Karpas-422 (cell line): ENCODE measurements around the gene FOXN4. TPM values are rescaled to one million over a fixed set of nuclear protein-coding genes. Genes with fewer than 3 reads are reported as not detected.

ENCODE experiments used
- DNase-seq: peaks from one replicate; pipeline ENCODE4 v3.0.0-alpha.2; 2015
- H2AFZ ChIP-seq: fragments of 200-600 bp; sonication (generic); 2 replicates; pipeline ENCODE4 v1.6.1; 2014; ENCODE audit warnings: antibody characterized with exemption, low read length, mixed read lengths
- H3K27ac ChIP-seq: fragments of 200-600 bp; sonication (generic); 2 replicates; pipeline ENCODE4 v1.5.1; 2014; ENCODE audit warnings: mild to moderate bottlenecking, low read length, moderate library complexity
- H3K27me3 ChIP-seq: fragments of 200-600 bp; sonication (generic); 2 replicates; pipeline ENCODE4 v1.6.1; 2014; ENCODE audit warnings: low read length, mixed read lengths
- H3K36me3 ChIP-seq: fragments of 200-600 bp; sonication (generic); 2 replicates; pipeline ENCODE4 v1.6.1; 2014; ENCODE audit warnings: low read length, mixed read lengths; ENCODE audit not compliant: insufficient read depth
- H3K4me1 ChIP-seq: fragments of 200-600 bp; sonication (generic); 2 replicates; pipeline ENCODE4 v1.6.1; 2014; ENCODE audit warnings: mild to moderate bottlenecking, low read length, mixed read lengths
- H3K4me2 ChIP-seq: fragments of 200-600 bp; sonication (generic); 2 replicates; pipeline ENCODE4 v1.6.1; 2014; ENCODE audit warnings: low read length, low read depth, mild to moderate bottlenecking; ENCODE audit not compliant: poor library complexity, severe bottlenecking
- H3K4me3 ChIP-seq: fragments of 200-600 bp; sonication (generic); 2 replicates; pipeline ENCODE4 v1.5.1; 2014; ENCODE audit warnings: mild to moderate bottlenecking, antibody characterized with exemption, low read length, mixed read lengths
- H3K79me2 ChIP-seq: fragments of 200-600 bp; sonication (generic); 2 replicates; pipeline ENCODE4 v1.6.1; 2014; ENCODE audit warnings: mild to moderate bottlenecking, low read length, mixed read lengths
- H3K9ac ChIP-seq: fragments of 200-600 bp; sonication (generic); 2 replicates; pipeline ENCODE4 v1.6.0; 2014; ENCODE audit warnings: low read length
- H3K9me2 ChIP-seq: fragments of 200-600 bp; sonication (generic), shearing (Covaris generic); replicated peaks from 2 replicates; pipeline ENCODE4 v1.6.0; 2014; ENCODE audit warnings: mild to moderate bottlenecking, low read length, moderate library complexity; ENCODE audit not compliant: insufficient read depth
- H3K9me3 ChIP-seq: fragments of 300-700, 200-600 bp; sonication (generic); 2 replicates; pipeline ENCODE4 v1.6.1; 2014; ENCODE audit warnings: low read length, mixed read lengths
- H4K20me1 ChIP-seq: fragments of 200-600 bp; sonication (generic); 2 replicates; pipeline ENCODE4 v1.6.1; 2014; ENCODE audit warnings: mild to moderate bottlenecking, antibody characterized with exemption, low read length, low read depth; ENCODE audit not compliant: insufficient read depth
- total RNA-seq: library from RNA; depleted of rRNA; stranded (reverse); fragments of >200 nt; shearing (Covaris generic); gene quantifications from 2 replicates; pipeline ENCODE4 v1.2.3, GENCODE V29; 2014; ENCODE audit warnings: low replicate concordance

Gene FOXN4
- total RNA-seq, 1 experiment from 2014 or later: not detected

- Histone ChIP-seq H3K9ac (no peak overlapping the region), H3K36me3 (no peaks in the 10 kb centered on the region), H3K79me2 (no peaks in the 10 kb centered on the region), H3K27ac (no peak overlapping the region), H2AFZ (no peak overlapping the region), H3K4me1 (no peaks in the 10 kb centered on the region), H3K4me3 (no peak overlapping the region), H3K27me3 (no peaks in the 10 kb centered on the region), H4K20me1 (no peaks in the 10 kb centered on the region), H3K9me3 (no peaks in the 10 kb centered on the region), H3K9me2 (no peaks in the 10 kb centered on the region), H3K4me2 (no peak overlapping the region)
- no peak for DNase-seq
Measured at GRCh38 chr12:109299849-109300248, 9.2 kb downstream of the FOXN4 start.

GRCh38 chr12:109296431-109296830 lies 12.7 kb downstream of the FOXN4 start:
- Histone ChIP-seq H3K9me3 (no peaks in the 10 kb centered on the region), H3K27me3 (no peaks in the 10 kb centered on the region)

GRCh38 chr12:109295764-109296425 lies 13.2 kb downstream of the FOXN4 start:
- Histone ChIP-seq H2AFZ (no peak overlapping the region), H3K4me2 (no peak overlapping the region), H3K27me3 (no peaks in the 10 kb centered on the region), H3K4me3 (no peak overlapping the region), H3K9me2 (no peaks in the 10 kb centered on the region), H4K20me1 (no peaks in the 10 kb centered on the region), H3K9me3 (no peaks in the 10 kb centered on the region), H3K9ac (no peak overlapping the region), H3K4me1 (no peaks in the 10 kb centered on the region), H3K79me2 (no peaks in the 10 kb centered on the region), H3K27ac (no peak overlapping the region), H3K36me3 (no peaks in the 10 kb centered on the region)
- no peak for DNase-seq

More at GRCh38 chr12:109296431-109296830, 12.7 kb downstream of the FOXN4 start:
- H3K79me2 ChIP-seq: no peaks in the 10 kb centered on the region
- no peaks in the 10 kb centered on the region for H3K36me3 ChIP-seq
- H3K4me1 ChIP-seq: no peaks in the 10 kb centered on the region
- H3K27ac ChIP-seq: no peak overlapping the region
- no peak overlapping the region for H3K4me3 ChIP-seq
- H3K9me2 ChIP-seq: no peaks in the 10 kb centered on the region
- H3K4me2 ChIP-seq: no peak overlapping the region
- no peak for DNase-seq
- no peak overlapping the region for H3K9ac ChIP-seq
- H2AFZ ChIP-seq: no peak overlapping the region
- no peaks in the 10 kb centered on the region for H4K20me1 ChIP-seq

- H3K4me2 ChIP-seq: no peak overlapping the region
- H3K9me2 ChIP-seq: no peaks in the 10 kb centered on the region
- H4K20me1 ChIP-seq: no peaks in the 10 kb centered on the region
- no peak overlapping the region for H3K4me3 ChIP-seq
- no peaks in the 10 kb centered on the region for H3K36me3 ChIP-seq
- H3K27ac ChIP-seq: no peak overlapping the region
- no peaks in the 10 kb centered on the region for H3K79me2 ChIP-seq
- H3K9ac ChIP-seq: no peak overlapping the region
- H3K4me1 ChIP-seq: no peaks in the 10 kb centered on the region
- no peaks in the 10 kb centered on the region for H3K27me3 ChIP-seq
- no peak for DNase-seq
- H2AFZ ChIP-seq: no peak overlapping the region
- no peaks in the 10 kb centered on the region for H3K9me3 ChIP-seq
Measured at GRCh38 chr12:109294286-109294796, 14.7 kb downstream of the FOXN4 start.

GRCh38 chr12:109293106-109293505 lies 16.0 kb downstream of the FOXN4 start:
- Histone ChIP-seq H3K4me1 (no peaks in the 10 kb centered on the region), H3K4me2 (no peak overlapping the region), H2AFZ (no peak overlapping the region), H3K4me3 (no peak overlapping the region), H3K9ac (no peak overlapping the region), H3K27me3 (no peaks in the 10 kb centered on the region), H3K27ac (no peak overlapping the region), H4K20me1 (no peaks in the 10 kb centered on the region), H3K36me3 (no peaks in the 10 kb centered on the region), H3K79me2 (no peaks in the 10 kb centered on the region), H3K9me3 (no peaks in the 10 kb centered on the region), H3K9me2 (no peaks in the 10 kb centered on the region)
- DNase-seq: no peak

- no peaks in the 10 kb centered on the region for H3K9me3 ChIP-seq
- H3K27ac ChIP-seq: no peak overlapping the region
- no peaks in the 10 kb centered on the region for H3K36me3 ChIP-seq
- H3K4me1 ChIP-seq: no peaks in the 10 kb centered on the region
- H3K4me3 ChIP-seq: no peak overlapping the region
- no peak overlapping the region for H3K9ac ChIP-seq
- H4K20me1 ChIP-seq: no peaks in the 10 kb centered on the region
- H3K9me2 ChIP-seq: no peaks in the 10 kb centered on the region
- H3K4me2 ChIP-seq: no peak overlapping the region
- H2AFZ ChIP-seq: no peak overlapping the region
- no peak for DNase-seq
- H3K27me3 ChIP-seq: no peaks in the 10 kb centered on the region
- no peaks in the 10 kb centered on the region for H3K79me2 ChIP-seq
Measured at GRCh38 chr12:109292342-109292711, 16.8 kb downstream of the FOXN4 start.

GRCh38 chr12:109291521-109292341 lies 17.4 kb downstream of the FOXN4 start:
- Histone ChIP-seq H3K27ac (no peak overlapping the region), H3K4me1 (no peaks in the 10 kb centered on the region), H3K36me3 (no peaks in the 10 kb centered on the region), H3K9ac (no peak overlapping the region), H3K4me2 (no peak overlapping the region), H3K79me2 (no peaks in the 10 kb centered on the region), H3K9me2 (no peaks in the 10 kb centered on the region), H2AFZ (no peak overlapping the region), H3K4me3 (no peak overlapping the region), H4K20me1 (no peaks in the 10 kb centered on the region), H3K27me3 (no peaks in the 10 kb centered on the region), H3K9me3 (no peaks in the 10 kb centered on the region)
- no peak for DNase-seq

- Histone ChIP-seq H4K20me1 (no peaks in the 10 kb centered on the region), H3K9ac (no peak overlapping the region), H3K4me1 (no peaks in the 10 kb centered on the region), H3K4me2 (no peak overlapping the region), H3K36me3 (no peaks in the 10 kb centered on the region), H3K9me3 (no peaks in the 10 kb centered on the region), H3K27me3 (no peaks in the 10 kb centered on the region), H2AFZ (no peak overlapping the region), H3K4me3 (no peak overlapping the region), H3K79me2 (no peaks in the 10 kb centered on the region), H3K27ac (no peak overlapping the region), H3K9me2 (no peaks in the 10 kb centered on the region)
- no peak for DNase-seq
Measured at GRCh38 chr12:109291117-109291516, 18.0 kb downstream of the FOXN4 start.
